SK-N-SH (cell line): ENCODE data around the gene SMNDC1. TPM values are rescaled to one million over a fixed set of nuclear protein-coding genes. Genes with fewer than 3 reads are reported as not detected.

ENCODE experiments used
- CTCF ChIA-PET: fragments of 300-600, 350-600 bp; formaldehyde crosslinking; extraction: SDS; loops from one replicate; lab custom pipeline; 2021; lab: Yijun Ruan, JAX
- POLR2A ChIA-PET: fragments of 350-600 bp; sonication (Branson Sonifier 250); formaldehyde crosslinking; extraction: SDS; loops from one replicate; lab custom pipeline; 2020; ENCODE audit warnings: antibody characterized with exemption, inconsistent platforms; lab: Yijun Ruan, JAX
- DNase-seq: peaks from one replicate; pipeline ENCODE4 v3.0.0; 2012
- H2AFZ ChIP-seq: fragments of 200-600 bp; sonication (generic); 2 replicates; pipeline ENCODE4 v1.8.1; 2016; ENCODE audit warnings: antibody characterized with exemption, mild to moderate bottlenecking, low read depth
- H3F3A ChIP-seq: fragments of 200-600 bp; sonication (generic); replicated peaks from 2 replicates; pipeline ENCODE3; 2016; ENCODE audit warnings: antibody characterized with exemption, mild to moderate bottlenecking; ENCODE audit not compliant: insufficient read depth
- H3K27ac ChIP-seq, 2 experiments: fragments of 200-500 bp in 1 of 2; fragments of 200-600 bp in 1 of 2; sonication (Bioruptor generic) in 1 of 2; sonication (generic), shearing (Covaris generic) in 1 of 2; 2 replicates each; pipeline versions ENCODE4 v1.5.1 to v1.6.1; 2014 to 2016; ENCODE audit warnings: low read depth in 2 of 2, inconsistent platforms in 1 of 2, low read length in 1 of 2, mild to moderate bottlenecking in 1 of 2, mixed read lengths in 1 of 2
- H3K27me3 ChIP-seq: fragments of 200-600 bp; sonication (generic), shearing (Covaris generic); 2 replicates; pipeline ENCODE4 v1.6.1; 2016; ENCODE audit warnings: mixed run types; ENCODE audit not compliant: insufficient read depth
- H3K36me3 ChIP-seq, 2 experiments: fragments of 200-500 bp in 1 of 2; fragments of 200-600 bp in 1 of 2; sonication (Bioruptor generic) in 1 of 2; sonication (generic) in 1 of 2; replicated peaks in 1 of 2; 2 replicates each; pipeline versions ENCODE3 to v1.5.1; 2014 to 2016; ENCODE audit warnings: low read length in 1 of 2, mild to moderate bottlenecking in 1 of 2; ENCODE audit not compliant: insufficient read depth in 2 of 2, control insufficient read depth in 1 of 2
- H3K4me1 ChIP-seq, 2 experiments: fragments of 200-500 bp in 1 of 2; fragments of 200-600 bp in 1 of 2; sonication (Bioruptor generic) in 1 of 2; sonication (generic), shearing (Covaris generic) in 1 of 2; 2 replicates each; pipeline versions ENCODE4 v1.5.1 to v1.6.1; 2014 to 2016; ENCODE audit warnings: low read depth in 1 of 2, low read length in 1 of 2, mixed run types in 1 of 2; ENCODE audit not compliant: insufficient read depth in 2 of 2, control insufficient read depth in 1 of 2
- H3K4me2 ChIP-seq: fragments of 200-600 bp; sonication (generic), shearing (Covaris generic); 2 replicates; pipeline ENCODE4 v1.6.1; 2017; ENCODE audit warnings: mixed run types
- H3K4me3 ChIP-seq, 2 experiments: fragments of 200-500 bp in 1 of 2; fragments of 200-600 bp in 1 of 2; sonication (Bioruptor generic) in 1 of 2; sonication (generic), shearing (Covaris generic) in 1 of 2; 2 replicates each; pipeline versions ENCODE4 v1.5.1 to v1.8.1; 2014 to 2016; ENCODE audit warnings: low read depth in 2 of 2, inconsistent platforms in 1 of 2, low read length in 1 of 2, mild to moderate bottlenecking in 1 of 2, mixed read lengths in 1 of 2, moderate library complexity in 1 of 2
- H3K79me2 ChIP-seq: fragments of 200-600 bp; sonication (generic); 2 replicates; pipeline ENCODE4 v1.8.1; 2017; ENCODE audit warnings: mild to moderate bottlenecking; ENCODE audit not compliant: insufficient read depth
- H3K9ac ChIP-seq: fragments of 200-600 bp; sonication (generic); 2 replicates; pipeline ENCODE4 v1.6.1; 2017; ENCODE audit warnings: mixed run types
- H3K9me2 ChIP-seq: fragments of 200-600 bp; sonication (generic); 2 replicates; pipeline ENCODE4 v1.6.1; 2017; ENCODE audit warnings: mixed run types
- H3K9me3 ChIP-seq: fragments of 200-600 bp; sonication (generic); 2 replicates; pipeline ENCODE4 v1.6.1; 2017; ENCODE audit warnings: mixed run types, mild to moderate bottlenecking, moderate library complexity
- H4K20me1 ChIP-seq: fragments of 200-600 bp; sonication (generic); 2 replicates; pipeline ENCODE4 v1.6.1; 2017; ENCODE audit warnings: mild to moderate bottlenecking, mixed run types; ENCODE audit not compliant: insufficient read depth
- ELF1 ChIP-seq: IDR thresholded peaks from 2 replicates; pipeline ENCODE4 v1.4.0; 2012
- EZH2phosphoT487 ChIP-seq: fragments of 200-600 bp; sonication (generic); IDR thresholded peaks from 2 replicates; pipeline ENCODE4 v1.6.1; 2017; ENCODE audit warnings: low read depth, mixed run types, mild to moderate bottlenecking, antibody characterized with exemption, moderate library complexity, borderline replicate concordance
- FOSL2 ChIP-seq: IDR thresholded peaks from 2 replicates; pipeline ENCODE4 v1.4.0; 2012; ENCODE audit warnings: low read depth, mild to moderate bottlenecking, moderate library complexity, borderline replicate concordance
- FOXJ3 ChIP-seq: sonication (generic); formaldehyde crosslinking; IDR thresholded peaks from 2 replicates; pipeline ENCODE4 v1.5.1; 2020; ENCODE audit warnings: mild to moderate bottlenecking, missing genetic modification reagents
- MXI1 ChIP-seq: IDR thresholded peaks from 2 replicates; pipeline ENCODE4 v1.6.1; 2012; ENCODE audit warnings: mild to moderate bottlenecking, low read depth, low read length, improper control_type of control experiment
- NRF1 ChIP-seq: IDR thresholded peaks from 2 replicates; pipeline ENCODE4 v1.6.1; 2012; ENCODE audit warnings: low read depth, mild to moderate bottlenecking, low read length
- RAD21 ChIP-seq: IDR thresholded peaks from 2 replicates; pipeline ENCODE4 v1.6.1; 2012; ENCODE audit warnings: mild to moderate bottlenecking, low read length
- RFX5 ChIP-seq: IDR thresholded peaks from 2 replicates; pipeline ENCODE4 v1.6.1; 2012; ENCODE audit warnings: mild to moderate bottlenecking, improper control_type of control experiment, low read length
- RXRA ChIP-seq: IDR thresholded peaks from 2 replicates; pipeline ENCODE4 v1.4.0; 2012; ENCODE audit warnings: low read depth, mild to moderate bottlenecking, borderline replicate concordance
- TAF1 ChIP-seq: IDR thresholded peaks from 2 replicates; pipeline ENCODE4 v1.6.1; 2012; ENCODE audit warnings: low read depth, mild to moderate bottlenecking, low read length, moderate library complexity, borderline replicate concordance
- WGBS: methylation state at CpG from one replicate; pipeline ENCODE4 v1.1.6; 2017; ENCODE audit warnings: low lambda C conversion rate; 5-methylcytosine and 5-hydroxymethylcytosine counted together
- polyA plus RNA-seq, 3 experiments: library from polyadenylated mRNA; depleted of rRNA; stranded (reverse); fragments of >200 nt; gene quantifications; 2 replicates each; pipeline ENCODE4 v1.2.3, GENCODE V29; 2012
- TF ChIP-seq, protein P1 (sequence below): fragments of 150-350 bp; IDR thresholded peaks from 2 replicates; pipeline ENCODE4 v1.6.1; 2016; ENCODE audit warnings: mild to moderate bottlenecking, low read depth, low read length
- TF ChIP-seq, protein P2 (sequence below): IDR thresholded peaks from 2 replicates; pipeline ENCODE4 v1.6.1; 2012; ENCODE audit warnings: mild to moderate bottlenecking, low read depth, low read length, moderate library complexity

Gene SMNDC1
- polyA plus RNA-seq, 1 of the 3 experiments (the other 2 are of a cell fraction): 13.3 TPM

DNA sequence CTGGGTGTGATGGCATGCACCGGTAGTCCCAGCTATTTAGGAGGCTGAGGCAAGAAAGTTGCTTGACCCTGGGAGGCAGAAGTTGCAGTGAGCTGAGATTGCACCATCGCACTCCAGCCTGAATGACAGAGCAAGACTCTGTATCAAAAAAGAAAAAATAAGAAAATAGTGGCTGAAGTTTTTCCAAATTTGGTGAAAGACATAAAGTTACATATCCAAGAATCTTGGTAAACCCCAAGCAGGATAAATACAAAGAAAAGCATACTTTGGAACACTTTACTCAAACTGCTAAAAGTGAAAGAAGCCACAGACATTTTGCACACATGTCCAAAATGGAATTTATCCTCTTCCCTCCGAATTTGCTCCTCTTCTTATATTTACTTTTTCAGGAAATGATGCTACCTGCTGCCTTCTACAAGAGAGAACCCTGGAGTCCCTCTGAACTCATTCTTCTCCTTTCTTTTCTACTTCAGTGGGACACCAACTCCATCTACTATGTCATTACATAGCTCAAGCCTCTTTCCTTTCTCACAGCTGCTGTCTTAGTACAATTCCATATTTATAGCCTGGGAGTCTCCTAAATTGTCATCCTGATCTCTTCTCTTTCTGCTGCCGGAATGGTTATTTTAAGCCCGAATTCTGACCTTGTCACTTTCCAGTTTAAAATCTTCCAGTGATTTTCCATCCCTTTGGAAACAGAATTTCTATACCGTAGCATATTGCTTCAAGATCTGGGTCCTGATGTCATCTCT, 17.3 kb upstream of the SMNDC1 start:
- H3K36me3 ChIP-seq: no peaks in the 10 kb centered on the region
- CTCF ChIA-PET: interaction anchor here (1.3 kb wide), 1 partner anchor 225 kb away, joined by 4 read pairs; no protein-coding TSS in a partner anchor

DNA sequence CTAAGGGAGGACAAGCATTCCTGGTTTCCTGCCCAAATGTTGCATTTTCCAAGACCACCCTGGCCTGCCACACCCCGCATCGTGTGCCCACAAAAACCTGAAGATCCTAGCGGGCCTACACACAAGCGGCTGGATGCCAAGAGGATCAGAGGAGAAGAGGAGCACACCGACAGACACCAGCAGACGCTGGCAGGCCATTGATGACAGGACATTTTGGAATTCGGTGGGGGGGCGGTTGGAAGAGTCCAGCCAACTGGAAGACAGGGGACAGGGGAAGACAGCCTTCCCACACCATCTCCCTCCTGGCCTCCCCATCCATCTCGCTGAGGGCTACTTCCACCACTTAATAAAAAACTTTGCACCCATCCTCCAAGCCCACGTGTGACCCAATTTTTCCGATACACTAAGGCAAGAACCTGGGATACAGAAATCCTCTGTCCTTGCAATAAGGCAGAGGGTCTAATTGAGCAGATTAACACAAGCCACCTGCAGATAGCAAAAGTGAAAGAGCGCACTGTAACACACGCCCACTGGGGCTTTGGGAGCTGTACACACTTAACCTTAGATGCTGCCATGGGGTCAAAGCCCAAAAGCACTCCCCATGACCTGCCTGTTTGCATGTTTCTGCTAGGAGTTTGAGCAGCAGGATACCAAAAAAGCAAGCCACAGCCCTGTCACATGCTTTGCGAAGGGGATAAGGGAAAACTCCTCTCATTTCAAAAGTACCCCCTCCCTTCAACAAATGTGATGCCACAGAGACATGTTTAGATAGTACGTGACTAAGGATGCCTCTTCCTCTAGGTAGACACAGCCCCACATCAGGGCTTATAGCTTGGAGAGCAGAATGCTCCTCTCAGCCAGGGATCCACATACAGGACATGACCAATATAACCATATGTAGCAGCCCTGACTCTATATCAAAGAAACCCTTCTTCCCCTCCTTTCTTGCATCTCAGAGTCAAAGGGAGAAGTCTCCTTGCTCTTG, 13.4 kb upstream of the SMNDC1 start:
- Histone ChIP-seq H3K9ac (no peak overlapping the region), H3K4me1 (no peaks in the 10 kb centered on the region), H3K27ac (no peak overlapping the region), H3K79me2 (no peaks in the 10 kb centered on the region), H3K27me3 (no peaks in the 10 kb centered on the region), H3K9me2 (no peaks in the 10 kb centered on the region), H3K36me3 (no peaks in the 10 kb centered on the region), H3K4me3 (no peak overlapping the region), H4K20me1 (no peaks in the 10 kb centered on the region), H3F3A (peaks cover 3% of the 10 kb centered on the region), H2AFZ (no peak overlapping the region), H3K9me3 (no peaks in the 10 kb centered on the region), H3K4me2 (no peak overlapping the region)
- ChIA-PET CTCF (interaction anchor here (1.4 kb wide), 1 partner anchor 282 kb away, joined by 5 read pairs; no protein-coding TSS in a partner anchor), POLR2A (no interaction called here)
- DNase-seq: no peak
- 91% methylated on average over 15 of the region's 15 CpGs for WGBS
- no peak for TF ChIP-seq NRF1
- TF ChIP-seq, protein P1, sequence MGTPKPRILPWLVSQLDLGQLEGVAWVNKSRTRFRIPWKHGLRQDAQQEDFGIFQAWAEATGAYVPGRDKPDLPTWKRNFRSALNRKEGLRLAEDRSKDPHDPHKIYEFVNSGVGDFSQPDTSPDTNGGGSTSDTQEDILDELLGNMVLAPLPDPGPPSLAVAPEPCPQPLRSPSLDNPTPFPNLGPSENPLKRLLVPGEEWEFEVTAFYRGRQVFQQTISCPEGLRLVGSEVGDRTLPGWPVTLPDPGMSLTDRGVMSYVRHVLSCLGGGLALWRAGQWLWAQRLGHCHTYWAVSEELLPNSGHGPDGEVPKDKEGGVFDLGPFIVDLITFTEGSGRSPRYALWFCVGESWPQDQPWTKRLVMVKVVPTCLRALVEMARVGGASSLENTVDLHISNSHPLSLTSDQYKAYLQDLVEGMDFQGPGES: no peak
- TF ChIP-seq, all 33 proteins: peak for 0

More for the DNA sequence above, 17.3 kb upstream of the SMNDC1 start:
- Histone ChIP-seq H2AFZ (no peak overlapping the region), H3K4me2 (no peak overlapping the region), H3K79me2 (no peaks in the 10 kb centered on the region), H3F3A (peaks cover 39% of the 10 kb centered on the region), H3K9me2 (no peaks in the 10 kb centered on the region), H3K4me1 (peaks cover 0 to 26% of the 10 kb centered on the region in 2 experiments; a peak in 3 of 4 replicates), H4K20me1 (no peaks in the 10 kb centered on the region), H3K4me3 (no peak overlapping the region), H3K9me3 (no peaks in the 10 kb centered on the region), H3K9ac (no peak overlapping the region), H3K27ac (no peak overlapping the region), H3K27me3 (no peaks in the 10 kb centered on the region)
- POLR2A ChIA-PET: no interaction called here
- WGBS: 65% methylated on average over 6 of the region's 6 CpGs
- TF ChIP-seq FOXJ3 (CRISPR knock-in tag) (no peak), TAF1 (no peak), MXI1 (no peak), EZH2phosphoT487 (no peak), FOSL2 (no peak), RAD21 (no peak), RFX5 (no peak), ELF1 (no peak), RXRA (no peak)
- TF ChIP-seq, protein P2, sequence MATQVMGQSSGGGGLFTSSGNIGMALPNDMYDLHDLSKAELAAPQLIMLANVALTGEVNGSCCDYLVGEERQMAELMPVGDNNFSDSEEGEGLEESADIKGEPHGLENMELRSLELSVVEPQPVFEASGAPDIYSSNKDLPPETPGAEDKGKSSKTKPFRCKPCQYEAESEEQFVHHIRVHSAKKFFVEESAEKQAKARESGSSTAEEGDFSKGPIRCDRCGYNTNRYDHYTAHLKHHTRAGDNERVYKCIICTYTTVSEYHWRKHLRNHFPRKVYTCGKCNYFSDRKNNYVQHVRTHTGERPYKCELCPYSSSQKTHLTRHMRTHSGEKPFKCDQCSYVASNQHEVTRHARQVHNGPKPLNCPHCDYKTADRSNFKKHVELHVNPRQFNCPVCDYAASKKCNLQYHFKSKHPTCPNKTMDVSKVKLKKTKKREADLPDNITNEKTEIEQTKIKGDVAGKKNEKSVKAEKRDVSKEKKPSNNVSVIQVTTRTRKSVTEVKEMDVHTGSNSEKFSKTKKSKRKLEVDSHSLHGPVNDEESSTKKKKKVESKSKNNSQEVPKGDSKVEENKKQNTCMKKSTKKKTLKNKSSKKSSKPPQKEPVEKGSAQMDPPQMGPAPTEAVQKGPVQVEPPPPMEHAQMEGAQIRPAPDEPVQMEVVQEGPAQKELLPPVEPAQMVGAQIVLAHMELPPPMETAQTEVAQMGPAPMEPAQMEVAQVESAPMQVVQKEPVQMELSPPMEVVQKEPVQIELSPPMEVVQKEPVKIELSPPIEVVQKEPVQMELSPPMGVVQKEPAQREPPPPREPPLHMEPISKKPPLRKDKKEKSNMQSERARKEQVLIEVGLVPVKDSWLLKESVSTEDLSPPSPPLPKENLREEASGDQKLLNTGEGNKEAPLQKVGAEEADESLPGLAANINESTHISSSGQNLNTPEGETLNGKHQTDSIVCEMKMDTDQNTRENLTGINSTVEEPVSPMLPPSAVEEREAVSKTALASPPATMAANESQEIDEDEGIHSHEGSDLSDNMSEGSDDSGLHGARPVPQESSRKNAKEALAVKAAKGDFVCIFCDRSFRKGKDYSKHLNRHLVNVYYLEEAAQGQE: no peak
- DNase-seq: no peak
